ENCODE data around the gene XAGE3.

XAGE3 gene

GRCh38 chrX:52839137-52839536 is 28.7 kb downstream of the XAGE3 start:
- no peak for DNase-seq

GRCh38 chrX:52830551-52830950 is 37.3 kb downstream of the XAGE3 start:
- no peak for DNase-seq

DNA sequence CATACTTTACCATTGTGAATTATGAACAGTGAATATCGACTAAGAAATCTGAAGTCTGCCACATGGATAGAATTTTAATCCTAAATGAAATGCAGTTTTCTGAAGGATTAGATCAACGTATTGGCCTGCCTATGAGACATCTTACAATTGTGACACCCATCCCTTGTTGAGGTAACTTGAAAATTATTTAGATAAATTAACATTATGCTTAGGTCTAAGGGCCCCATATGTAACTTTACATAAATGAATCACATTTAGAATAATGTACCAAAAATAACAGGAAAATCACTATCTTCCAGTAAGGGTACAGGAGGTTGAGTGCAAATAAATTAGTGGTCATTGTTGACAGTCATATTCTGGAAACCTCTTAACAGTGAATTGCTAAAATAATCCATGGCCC is 43.3 kb downstream of the XAGE3 start:
- DNase-seq = no peak

DNA sequence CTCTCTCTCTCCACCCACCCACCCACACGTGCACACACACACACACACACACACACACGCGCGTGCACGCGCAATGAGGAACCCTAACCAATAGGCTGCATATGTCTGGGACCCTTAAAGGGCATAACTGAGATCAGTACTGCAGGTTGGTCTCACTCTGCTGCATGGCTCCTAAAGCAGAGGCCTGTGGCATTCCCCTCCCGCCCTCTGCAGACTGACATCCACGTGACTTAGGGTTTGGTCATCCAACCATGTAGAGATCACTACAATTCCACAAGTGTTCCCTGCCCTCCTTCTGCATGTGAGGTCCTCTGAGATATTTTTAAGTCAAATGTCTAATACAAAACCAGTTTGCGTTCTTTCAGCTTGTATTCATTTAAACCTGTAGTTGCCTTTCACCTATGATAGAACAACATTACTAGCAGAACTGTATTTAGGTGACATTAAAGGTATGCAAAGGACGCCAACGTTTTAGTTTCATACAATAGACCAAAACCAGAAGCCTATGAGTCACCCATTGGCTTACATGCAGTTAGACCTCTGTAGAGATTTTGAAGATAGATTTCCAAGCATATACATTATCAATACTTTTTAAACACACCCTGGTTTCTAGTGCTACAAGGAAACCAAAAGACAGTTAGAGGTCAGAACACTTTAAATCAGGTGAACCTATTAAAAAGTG is 46.7 kb downstream of the XAGE3 start:
- DNase-seq = no peak

- no peak for DNase-seq
Observed at GRCh38 chrX:52819788-52820187, 48.1 kb downstream of the XAGE3 start.

Measured in NCI-H524 (cell line).